GM12878 (cell line): ENCODE results near the gene MBOAT1. TPM values are rescaled to one million over a fixed set of nuclear protein-coding genes. Genes with fewer than 3 reads are reported as not detected.

ENCODE experiments used
- ATAC-seq: fragments of 200-7000 bp; cut with Tn5 transposase; 3 replicates; pipeline ENCODE4 v1.9.1; 2020; ENCODE audit warnings: mild to moderate bottlenecking, moderate library complexity
- BruUV-seq: library from RNA; stranded (reverse); fragments of 400-500 nt; replicated peaks from 2 replicates; lab custom pipeline; 2021; lab: Mats Ljungman, UMichigan
- CTCF ChIA-PET: fragments of 300-600 bp; sonication (Branson Sonifier 250); formaldehyde crosslinking; extraction: SDS; loops from one replicate; lab custom pipeline; 2021; ENCODE audit warnings: inconsistent platforms; lab: Yijun Ruan, JAX
- POLR2A ChIA-PET: fragments of 350-600 bp; formaldehyde crosslinking; extraction: SDS; loops from one replicate; lab custom pipeline; 2021; ENCODE audit warnings: inconsistent platforms; lab: Charles Lee
- RAD21 ChIA-PET: fragments of 300-600 bp; sonication (Branson Sonifier 250); formaldehyde crosslinking; loops from one replicate; lab custom pipeline; 2023; ENCODE audit warnings: antibody characterized with exemption; ENCODE audit not compliant: unreplicated experiment; lab: Charles Lee
- SMC1A ChIA-PET: fragments of 300-600 bp; sonication (Branson Sonifier 250); formaldehyde crosslinking; loops from one replicate; lab custom pipeline; 2023; ENCODE audit not compliant: unreplicated experiment, uncharacterized antibody; lab: Charles Lee
- DNase-seq: peaks from one replicate; pipeline ENCODE4 v3.0.0-alpha.2; 2011; ENCODE audit warnings: low read depth, low spot score
- FAIRE-seq: peaks from 3 replicates; lab custom pipeline; 2011; peaks lifted over from hg19 to GRCh38; lab: Jason Lieb, UNC
- H2AFZ ChIP-seq: 2 replicates; pipeline ENCODE4 v1.6.0; 2011; ENCODE audit warnings: low read depth, low read length, control low read depth; ENCODE audit not compliant: control insufficient read depth
- H3K27ac ChIP-seq: 2 replicates; pipeline ENCODE4 v1.5.1; 2011; ENCODE audit warnings: control low read depth; ENCODE audit not compliant: control insufficient read depth, insufficient read depth
- H3K27me3 ChIP-seq, 2 experiments: replicated peaks in 1 of 2; 2 replicates each; pipeline versions ENCODE4 v1.6.0 to v1.6.1; 2011; ENCODE audit warnings: low read length in 1 of 2; ENCODE audit not compliant: control insufficient read depth in 2 of 2, insufficient read depth in 2 of 2
- H3K36me3 ChIP-seq, 2 experiments: 2 replicates each; pipeline ENCODE4 v1.5.1; 2011; ENCODE audit warnings: low read length in 1 of 2; ENCODE audit not compliant: control insufficient read depth in 2 of 2, insufficient read depth in 2 of 2
- H3K4me1 ChIP-seq: 2 replicates; pipeline ENCODE4 v1.6.1; 2011; ENCODE audit warnings: mild to moderate bottlenecking, low read length, moderate library complexity, mixed read lengths; ENCODE audit not compliant: control insufficient read depth, insufficient read depth
- H3K4me2 ChIP-seq: 2 replicates; pipeline ENCODE4 v1.6.0; 2011; ENCODE audit warnings: control low read depth; ENCODE audit not compliant: control insufficient read depth, insufficient read depth
- H3K4me3 ChIP-seq: fragments of 200-600 bp; sonication (generic); 2 replicates; pipeline ENCODE4 v1.5.1; 2016
- H3K79me2 ChIP-seq: 2 replicates; pipeline ENCODE4 v1.6.0; 2011; ENCODE audit warnings: low read length; ENCODE audit not compliant: control insufficient read depth, insufficient read depth
- H3K9ac ChIP-seq: 2 replicates; pipeline ENCODE4 v1.8.0; 2011; ENCODE audit warnings: low read length, control low read depth, mixed read lengths; ENCODE audit not compliant: control insufficient read depth, insufficient read depth
- H3K9me3 ChIP-seq: replicated peaks from 3 replicates; pipeline ENCODE4 v1.5.1; 2011; ENCODE audit warnings: mild to moderate bottlenecking, low read length; ENCODE audit not compliant: control insufficient read depth, insufficient read depth
- H4K20me1 ChIP-seq: 2 replicates; pipeline ENCODE4 v1.6.0; 2011; ENCODE audit not compliant: control insufficient read depth, insufficient read depth
- ASH2L ChIP-seq: fragments of 300-600, 200-600 bp; sonication (generic); IDR thresholded peaks from 2 replicates; pipeline ENCODE4 v1.6.1; 2017; ENCODE audit warnings: low read depth, mild to moderate bottlenecking, borderline replicate concordance
- DPF2 ChIP-seq: fragments of 450-650 bp; IDR thresholded peaks from 2 replicates; pipeline ENCODE4 v1.6.1; 2017; ENCODE audit warnings: mild to moderate bottlenecking
- HDGF ChIP-seq: fragments of 450-650 bp; IDR thresholded peaks from 2 replicates; pipeline ENCODE4 v1.6.1; 2016; ENCODE audit warnings: antibody characterized with exemption
- IKZF1 ChIP-seq: fragments of 450-650 bp; conservative IDR thresholded peaks from 2 replicates; pipeline ENCODE4 v1.6.1; 2017; ENCODE audit warnings: antibody characterized with exemption, mild to moderate bottlenecking
- JUND ChIP-seq: IDR thresholded peaks from 2 replicates; pipeline ENCODE4 v1.6.1; 2012; ENCODE audit warnings: low read depth, mild to moderate bottlenecking, low read length, improper control_type of control experiment, moderate library complexity
- REST ChIP-seq: IDR thresholded peaks from 2 replicates; pipeline ENCODE4 v1.6.1; 2012; ENCODE audit warnings: mild to moderate bottlenecking, low read depth, low read length
- ZNF207 ChIP-seq: fragments of 450-650 bp; IDR thresholded peaks from 2 replicates; pipeline ENCODE4 v1.6.1; 2014; ENCODE audit warnings: antibody characterized with exemption, mild to moderate bottlenecking, borderline replicate concordance
- ZSCAN29 ChIP-seq: fragments of 450-650 bp; IDR thresholded peaks from 2 replicates; pipeline ENCODE4 v1.6.1; 2017; ENCODE audit warnings: mild to moderate bottlenecking, moderate library complexity
- WGBS: methylation state at CpG from one replicate; pipeline ENCODE4 v1.1.6; 2016; ENCODE audit warnings: low lambda C conversion rate; ENCODE audit not compliant: insufficient replicate concordance, insufficient coverage; ENCODE audit errors: missing lambda C conversion rate; 5-methylcytosine and 5-hydroxymethylcytosine counted together
- in situ Hi-C: fragments of 300-500 bp; cut with MboI; formaldehyde crosslinking; loops from 9 replicates; pipeline ENCODE4 v1.14.3; 2018; ENCODE audit warnings: mixed read lengths
- intact Hi-C: fragments of 100-400 bp; cut with micrococcal nuclease; formaldehyde crosslinking; loops from one replicate; pipeline ENCODE4 v1.14.2; 2022; ENCODE audit not compliant: unreplicated experiment
- polyA plus RNA-seq, 11 experiments: library from polyadenylated mRNA; depleted of rRNA in 4 of 11; unstranded in 6 of 11; stranded (reverse) in 5 of 11; fragments of >200 nt; fragmentation: Nextera tagmentation in 4 of 11; fragmentation: Illumina TruSeq in 1 of 11; extraction: Ambion mirVana in 4 of 11; extraction: Trizol in 1 of 11; gene quantifications; 1 replicate in 1 of 11; 2 replicates in 10 of 11; pipeline versions ENCODE4 v1.2.1 to v1.2.3, GENCODE V29; 2011 to 2016; ENCODE audit warnings: inconsistent platforms in 2 of 11, missing spikeins in 2 of 11, low read depth in 1 of 11
- total RNA-seq, 4 experiments: library from RNA; depleted of rRNA in 3 of 4; stranded (reverse); fragments of >200 nt in 3 of 4; fragmentation: Illumina TruSeq in 1 of 4; extraction: Trizol in 1 of 4; gene quantifications; 2 replicates each; pipeline versions ENCODE4 v1.2.1 to v1.2.3, GENCODE V29; 2013 to 2021
- TF ChIP-seq, protein P1 (sequence below), 3 experiments: IDR thresholded peaks in 2 of 3; conservative IDR thresholded peaks in 1 of 3; 2 replicates each; pipeline ENCODE4 v1.5.1; 2011; ENCODE audit warnings: low read depth in 3 of 3, low read length in 3 of 3, mild to moderate bottlenecking in 3 of 3, control low read depth in 2 of 3, moderate library complexity in 2 of 3, inconsistent platforms in 1 of 3, mixed read lengths in 1 of 3; ENCODE audit not compliant: control insufficient read depth in 2 of 3, insufficient read depth in 1 of 3; ENCODE audit errors: extremely low read depth in 1 of 3

The MBOAT1 gene
- total and polyA plus RNA-seq, 10 of the 15 experiments (the other 5 are each of a cell fraction or from before 2014, with no cell fraction given), result 0.39 to 21.0 (median 11.6) TPM

GRCh38 chr6:20071998-20072397 is 140.3 kb downstream of the MBOAT1 start:
- RAD21 ChIA-PET, result no interaction called here
- BruUV-seq, result no TSS peak

GRCh38 chr6:20070047-20070446 is 142.2 kb downstream of the MBOAT1 start:
- H4K20me1 ChIP-seq, result no peaks in the 10 kb centered on the region
- DNase-seq (no peak), ATAC-seq (no peak), FAIRE-seq (no peak)
- RAD21 ChIA-PET, result no interaction called here
- H3K9me3 ChIP-seq, result no peaks in the 10 kb centered on the region
- POLR2A ChIA-PET, result interaction anchor here (1.4 kb wide), 1 partner anchor 49 kb away, joined by 3 read pairs; no protein-coding TSS in a partner anchor
- CTCF ChIA-PET, result no interaction called here
- H3K4me2 ChIP-seq, result no peak overlapping the region
- no peaks in the 10 kb centered on the region for H3K79me2 ChIP-seq
- H3K9ac ChIP-seq, result no peak overlapping the region
- H2AFZ ChIP-seq, result no peak overlapping the region
- no peaks in the 10 kb centered on the region for H3K36me3 ChIP-seq
- in situ Hi-C loops, result no loop called here
- 0% methylated on average over 3 of the region's 3 CpGs for WGBS
- H3K4me1 ChIP-seq, result no peaks in the 10 kb centered on the region
- intact Hi-C loops, result no loop called here
- H3K27ac ChIP-seq, result no peak overlapping the region
- no peaks in the 10 kb centered on the region for H3K27me3 ChIP-seq
- SMC1A ChIA-PET, result interaction anchor here (1.0 kb wide), 1 partner anchor 23 kb away, joined by 5 read pairs; no protein-coding TSS in a partner anchor
- H3K4me3 ChIP-seq, result no peak overlapping the region
- BruUV-seq, result no TSS peak
- TF ChIP-seq REST (no peak), HDGF (no peak), JUND (no peak), IKZF1 (no peak), ZNF207 (no peak), DPF2 (no peak), ZSCAN29 (no peak)
- TF ChIP-seq, protein P1, sequence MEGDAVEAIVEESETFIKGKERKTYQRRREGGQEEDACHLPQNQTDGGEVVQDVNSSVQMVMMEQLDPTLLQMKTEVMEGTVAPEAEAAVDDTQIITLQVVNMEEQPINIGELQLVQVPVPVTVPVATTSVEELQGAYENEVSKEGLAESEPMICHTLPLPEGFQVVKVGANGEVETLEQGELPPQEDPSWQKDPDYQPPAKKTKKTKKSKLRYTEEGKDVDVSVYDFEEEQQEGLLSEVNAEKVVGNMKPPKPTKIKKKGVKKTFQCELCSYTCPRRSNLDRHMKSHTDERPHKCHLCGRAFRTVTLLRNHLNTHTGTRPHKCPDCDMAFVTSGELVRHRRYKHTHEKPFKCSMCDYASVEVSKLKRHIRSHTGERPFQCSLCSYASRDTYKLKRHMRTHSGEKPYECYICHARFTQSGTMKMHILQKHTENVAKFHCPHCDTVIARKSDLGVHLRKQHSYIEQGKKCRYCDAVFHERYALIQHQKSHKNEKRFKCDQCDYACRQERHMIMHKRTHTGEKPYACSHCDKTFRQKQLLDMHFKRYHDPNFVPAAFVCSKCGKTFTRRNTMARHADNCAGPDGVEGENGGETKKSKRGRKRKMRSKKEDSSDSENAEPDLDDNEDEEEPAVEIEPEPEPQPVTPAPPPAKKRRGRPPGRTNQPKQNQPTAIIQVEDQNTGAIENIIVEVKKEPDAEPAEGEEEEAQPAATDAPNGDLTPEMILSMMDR (IDR thresholded peaks at IDR 0.05 in 2 of 3, conservative IDR thresholded peaks at IDR 0.05 in 1 of 3; ENCODE audit: control insufficient read depth in 2 of 3, extremely low read depth in 1 of 3, insufficient read depth in 1 of 3, low read depth in 3 of 3, low read length in 3 of 3), result no peak

More at GRCh38 chr6:20071998-20072397, 140.3 kb downstream of the MBOAT1 start:
- H3K36me3 ChIP-seq, result no peaks in the 10 kb centered on the region
- TF ChIP-seq ASH2L, result no peak
- TF ChIP-seq, all 136 proteins: peak for 0
- no peak overlapping the region for H3K9ac ChIP-seq
- no peaks in the 10 kb centered on the region for H4K20me1 ChIP-seq
- H3K9me3 ChIP-seq, result no peaks in the 10 kb centered on the region
- no peak for DNase-seq
- CTCF ChIA-PET, result no interaction called here
- intact Hi-C loops, result no loop called here
- no peaks in the 10 kb centered on the region for H3K27me3 ChIP-seq
- SMC1A ChIA-PET, result no interaction called here
- H3K4me2 ChIP-seq, result no peak overlapping the region
- H3K4me1 ChIP-seq, result no peaks in the 10 kb centered on the region
- in situ Hi-C loops, result no loop called here
- FAIRE-seq, result no peak
- no peak overlapping the region for H2AFZ ChIP-seq
- no peak overlapping the region for H3K27ac ChIP-seq
- ATAC-seq, result no peak
- no peak overlapping the region for H3K4me3 ChIP-seq
- POLR2A ChIA-PET, result no interaction called here
- WGBS, result 51% methylated on average over 6 of the region's 6 CpGs
- H3K79me2 ChIP-seq, result no peaks in the 10 kb centered on the region
